Upper lobe of left lung (tissue), 6 donors: Measurements from ENCODE around the gene ZNF44. TPM values are rescaled to one million over a fixed set of nuclear protein-coding genes. Genes with fewer than 3 reads are reported as not detected.

ENCODE experiments used
- ATAC-seq, 2 donors: fragments of 200-7000 bp; cut with Tn5 transposase; one replicate each; pipeline ENCODE4 v1.9.1; 2022; ENCODE audit warnings: mild to moderate bottlenecking in 2 of 2, moderate library complexity in 2 of 2; ENCODE audit not compliant: low FRiP score in 2 of 2
- DNase-seq, 2 donors: peaks; one replicate each; pipeline ENCODE4 v3.0.0-alpha.2; 2019 to 2020
- H3K27ac ChIP-seq, 4 donors: fragments of 200-600 bp; sonication (generic); one replicate each; pipeline ENCODE4 v1.5.1; 2016 to 2019
- H3K27me3 ChIP-seq, 4 donors: fragments of 200-600 bp; sonication (generic); one replicate each; pipeline ENCODE4 v1.5.1; 2017 to 2019
- H3K36me3 ChIP-seq, 4 donors: fragments of 200-600 bp; sonication (generic); one replicate each; pipeline ENCODE4 v1.5.1; 2016 to 2019
- H3K4me1 ChIP-seq, 4 donors: fragments of 200-600 bp; sonication (generic); one replicate each; pipeline ENCODE4 v1.5.1; 2018 to 2019
- H3K4me3 ChIP-seq, 4 donors: fragments of 200-600 bp; sonication (generic); one replicate each; pipeline ENCODE4 v1.5.1; 2017 to 2019; ENCODE audit warnings: mild to moderate bottlenecking in 2 of 4, moderate library complexity in 1 of 4
- H3K9me3 ChIP-seq, 4 donors: fragments of 200-600 bp; sonication (generic); one replicate each; pipeline ENCODE4 v1.5.1; 2018 to 2019
- EP300 ChIP-seq, 4 donors: sonication (generic); formaldehyde crosslinking; IDR thresholded peaks; one replicate each; pipeline ENCODE4 v1.5.1; 2017; ENCODE audit warnings: antibody characterized with exemption in 4 of 4, control low read depth in 2 of 4
- POLR2A ChIP-seq, 4 donors: fragments of 450-650 bp; IDR thresholded peaks; one replicate each; pipeline ENCODE4 v1.5.1; 2016 to 2017; ENCODE audit warnings: antibody characterized with exemption in 4 of 4, mild to moderate bottlenecking in 2 of 4
- POLR2AphosphoS5 ChIP-seq, 2 donors: sonication (generic); formaldehyde crosslinking; IDR thresholded peaks; one replicate each; pipeline ENCODE4 v1.5.1; 2017; ENCODE audit warnings: antibody characterized with exemption in 2 of 2
- WGBS, 2 donors: methylation state at CpG; one replicate each; pipeline ENCODE4 v1.1.5; 2017 to 2018; 5-methylcytosine and 5-hydroxymethylcytosine counted together
- total RNA-seq, 6 donors: library from RNA; depleted of rRNA in 4 of 6; stranded (reverse); fragments of >200 nt in 4 of 6; gene quantifications; one replicate each; pipeline versions ENCODE4 v1.1.0 to v1.2.1, GENCODE V29; 2016 to 2021
- TF ChIP-seq, protein P1 (sequence below), 6 experiments: fragments of 450-650 bp in 4 of 6; fragments of 200-600 bp in 2 of 6; sonication (generic) in 2 of 6; IDR thresholded peaks; one replicate each; pipeline ENCODE4 v1.5.1; 2016 to 2019; ENCODE audit warnings: antibody characterized with exemption in 6 of 6
- donor health status: DM: no; HTN: no; CAD: no; lungs with moderate emphysema.
- donor health status: DM: no; HTN: yes; CAD: no; lungs with severe emphysema.

ZNF44 gene
- total RNA-seq, 6 donors from 2014 or later, result 10.2 to 22.4 (median 16.5) TPM

GRCh38 chr19:12293777-12294248, 870 bp downstream of the ZNF44 start:
- peak; percentile 71 to 94 for DNase-seq
- ATAC-seq, result peak; percentile 79 to 82
- H3K4me1 ChIP-seq, result peaks cover 24 to 45% (median 34%) of the 10 kb centered on the region in 4 donors
- H3K27me3 ChIP-seq, result no peaks in the 10 kb centered on the region
- TF ChIP-seq EP300 (IDR thresholded peaks at IDR 0.05), result peak in 1 of 4 donors; percentile 4
- TF ChIP-seq, protein P1, sequence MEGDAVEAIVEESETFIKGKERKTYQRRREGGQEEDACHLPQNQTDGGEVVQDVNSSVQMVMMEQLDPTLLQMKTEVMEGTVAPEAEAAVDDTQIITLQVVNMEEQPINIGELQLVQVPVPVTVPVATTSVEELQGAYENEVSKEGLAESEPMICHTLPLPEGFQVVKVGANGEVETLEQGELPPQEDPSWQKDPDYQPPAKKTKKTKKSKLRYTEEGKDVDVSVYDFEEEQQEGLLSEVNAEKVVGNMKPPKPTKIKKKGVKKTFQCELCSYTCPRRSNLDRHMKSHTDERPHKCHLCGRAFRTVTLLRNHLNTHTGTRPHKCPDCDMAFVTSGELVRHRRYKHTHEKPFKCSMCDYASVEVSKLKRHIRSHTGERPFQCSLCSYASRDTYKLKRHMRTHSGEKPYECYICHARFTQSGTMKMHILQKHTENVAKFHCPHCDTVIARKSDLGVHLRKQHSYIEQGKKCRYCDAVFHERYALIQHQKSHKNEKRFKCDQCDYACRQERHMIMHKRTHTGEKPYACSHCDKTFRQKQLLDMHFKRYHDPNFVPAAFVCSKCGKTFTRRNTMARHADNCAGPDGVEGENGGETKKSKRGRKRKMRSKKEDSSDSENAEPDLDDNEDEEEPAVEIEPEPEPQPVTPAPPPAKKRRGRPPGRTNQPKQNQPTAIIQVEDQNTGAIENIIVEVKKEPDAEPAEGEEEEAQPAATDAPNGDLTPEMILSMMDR (IDR thresholded peaks at IDR 0.05), result no peak
- peak; percentile 19 to 79 for TF ChIP-seq POLR2AphosphoS5 (IDR thresholded peaks at IDR 0.05)
- TF ChIP-seq POLR2A (IDR thresholded peaks at IDR 0.05), result peak in 2 of 4 donors; percentile 38 to 39
- H3K36me3 ChIP-seq, result peaks cover 0 to 5% (median 0%) of the 10 kb centered on the region in 4 donors
- peaks cover 0 to 2% (median 0%) of the 10 kb centered on the region in 4 donors for H3K9me3 ChIP-seq
- H3K4me3 ChIP-seq, result peak overlapping the region; percentile 66 to 99 (median 88)
- peak overlapping the region; percentile 95 to 97 (median 96) for H3K27ac ChIP-seq
- 1% methylated on average over 11 to 17 of the region's 18 CpGs for WGBS, 2 donors

- WGBS, 2 donors, result 98 to 99% methylated on average over 7 of the region's 7 CpGs
- no peak for DNase-seq
Measured at GRCh38 chr19:12289790-12290065, 5.0 kb downstream of the ZNF44 start.

DNA sequence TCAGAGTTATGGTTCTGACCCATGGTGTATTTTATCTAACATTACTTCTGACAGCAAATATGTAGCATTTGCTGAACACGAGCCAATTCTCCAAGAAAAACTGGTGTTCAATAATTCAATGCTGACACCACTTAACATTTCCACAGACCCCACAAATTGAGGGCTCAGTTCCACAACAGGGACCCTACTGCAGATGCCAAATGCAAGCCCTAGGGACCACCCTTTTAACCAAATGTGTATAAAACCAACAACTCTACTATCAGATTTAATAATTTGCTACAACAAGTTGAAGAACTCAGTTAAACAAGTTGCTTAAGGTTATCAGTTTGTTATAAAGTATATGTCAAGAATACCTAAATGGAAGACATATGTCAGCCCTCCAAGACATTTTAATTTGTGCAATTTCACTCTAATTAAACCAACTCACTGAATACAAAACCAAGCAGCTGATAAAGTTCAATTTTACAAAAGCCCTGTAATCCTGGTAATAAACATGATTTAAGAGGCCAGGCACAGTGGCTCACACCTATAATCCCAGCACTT, 6.7 kb downstream of the ZNF44 start:
- H3K27me3 ChIP-seq, result no peaks in the 10 kb centered on the region
- 92 to 93% methylated on average over 1 of the region's 1 CpG for WGBS, 2 donors

More at GRCh38 chr19:12289790-12290065, 5.0 kb downstream of the ZNF44 start:
- ATAC-seq, result no peak
- Histone ChIP-seq H3K9me3 (peaks cover 0 to 8% (median 0%) of the 10 kb centered on the region in 4 donors), H3K27ac (peak overlapping the region in 2 of 4 donors; percentile 2 to 76), H3K4me1 (peaks cover 24 to 42% (median 31%) of the 10 kb centered on the region in 4 donors), H3K27me3 (no peaks in the 10 kb centered on the region), H3K36me3 (peaks cover 0 to 20% (median 4%) of the 10 kb centered on the region in 4 donors), H3K4me3 (no peak overlapping the region)
- no peak for TF ChIP-seq POLR2A (IDR thresholded peaks at IDR 0.05)
- TF ChIP-seq, protein P1 (IDR thresholded peaks at IDR 0.05), result no peak
- TF ChIP-seq POLR2AphosphoS5 (IDR thresholded peaks at IDR 0.05), result no peak
- TF ChIP-seq EP300 (IDR thresholded peaks at IDR 0.05), result no peak

DNA sequence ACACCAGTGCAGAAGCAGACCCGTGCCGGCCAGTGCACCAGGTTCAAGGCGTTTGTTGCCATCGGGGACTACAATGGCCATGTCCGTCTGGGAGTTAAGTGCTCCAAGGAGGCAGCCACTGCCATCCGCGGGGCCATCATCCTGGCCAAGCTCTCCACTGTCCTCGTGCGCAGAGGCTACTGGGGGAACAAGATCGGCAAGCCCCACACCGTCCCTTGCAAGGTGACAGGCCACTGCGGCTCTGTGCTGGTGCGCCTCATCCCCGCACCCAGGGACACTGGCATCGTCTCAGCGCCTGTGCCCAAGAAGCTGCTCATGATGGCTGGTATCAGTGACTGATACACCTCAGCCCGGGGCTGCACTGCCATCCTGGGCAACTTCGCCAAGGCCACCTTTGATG, 10.1 kb downstream of the ZNF44 start:
- no peaks in the 10 kb centered on the region for H3K27me3 ChIP-seq
- ATAC-seq, result no peak
- WGBS, 2 donors, result 95 to 98% methylated on average over 4 to 14 of the region's 18 CpGs
- TF ChIP-seq POLR2AphosphoS5 (IDR thresholded peaks at IDR 0.05), result no peak
- peaks cover 7 to 12% (median 9%) of the 10 kb centered on the region in 4 donors for H3K4me1 ChIP-seq
- DNase-seq, result no peak
- no peak overlapping the region for H3K4me3 ChIP-seq
- no peak overlapping the region for H3K27ac ChIP-seq
- peaks cover 0 to 23% (median 14%) of the 10 kb centered on the region in 4 donors for H3K9me3 ChIP-seq
- H3K36me3 ChIP-seq, result peaks cover 0 to 30% (median 7%) of the 10 kb centered on the region in 4 donors

More for the DNA sequence above, 6.7 kb downstream of the ZNF44 start:
- Histone ChIP-seq H3K9me3 (peaks cover 0 to 19% (median 3%) of the 10 kb centered on the region in 4 donors), H3K27ac (no peak overlapping the region), H3K4me1 (peaks cover 16 to 35% (median 26%) of the 10 kb centered on the region in 4 donors), H3K36me3 (peaks cover 0 to 30% (median 7%) of the 10 kb centered on the region in 4 donors), H3K4me3 (no peak overlapping the region)
- ATAC-seq (no peak), DNase-seq (no peak)
- TF ChIP-seq POLR2A (IDR thresholded peaks at IDR 0.05) (no peak), POLR2AphosphoS5 (IDR thresholded peaks at IDR 0.05) (no peak), EP300 (IDR thresholded peaks at IDR 0.05) (no peak)
- TF ChIP-seq, protein P1 (IDR thresholded peaks at IDR 0.05), result no peak

- ATAC-seq, result no peak
- peak in 1 of 2 donors; percentile 58 for DNase-seq
- Histone ChIP-seq H3K4me1 (peaks cover 3 to 8% (median 5%) of the 10 kb centered on the region in 4 donors), H3K9me3 (peaks cover 3 to 23% (median 15%) of the 10 kb centered on the region in 4 donors), H3K36me3 (peaks cover 0 to 30% (median 6%) of the 10 kb centered on the region in 4 donors), H3K27ac (no peak overlapping the region), H3K27me3 (no peaks in the 10 kb centered on the region), H3K4me3 (no peak overlapping the region)
- TF ChIP-seq POLR2AphosphoS5 (IDR thresholded peaks at IDR 0.05) (no peak), EP300 (IDR thresholded peaks at IDR 0.05) (no peak)
- TF ChIP-seq, protein P1 (IDR thresholded peaks at IDR 0.05), result no peak
- 93 to 97% methylated on average over 13 to 14 of the region's 14 CpGs for WGBS, 2 donors
Measured at GRCh38 chr19:12284226-12284625, 10.5 kb downstream of the ZNF44 start.
